ENCODE results near the gene CHSY3. TPM values are rescaled to one million over a fixed set of nuclear protein-coding genes. Genes with fewer than 3 reads are reported as not detected.

Gene CHSY3
- 17.6 TPM for polyA plus RNA-seq (2013, experiment 1 of 2; ENCODE audit: insufficient read length)
- 16.5 TPM for polyA plus RNA-seq (2013, experiment 2 of 2; ENCODE audit: insufficient read length)

- DNase-seq, result peak; percentile 91
Observed at GRCh38 chr5:129904102-129904666, at the start of gene CHSY3. CHSY3 (plus strand) TSS chr5:129904465.

GRCh38 chr5:129856325-129856724 lies 47.9 kb upstream of the CHSY3 start:
- no peak for DNase-seq

GRCh38 chr5:129857116-129857515 lies 47.1 kb upstream of the CHSY3 start:
- peak; percentile 6 for DNase-seq

GRCh38 chr5:129858131-129858675 lies 46.1 kb upstream of the CHSY3 start:
- no peak for DNase-seq

- no peak for DNase-seq
Observed at GRCh38 chr5:129884322-129884721, 19.9 kb upstream of the CHSY3 start.

GRCh38 chr5:129899454-129899853 lies 4.8 kb upstream of the CHSY3 start:
- DNase-seq, result peak; percentile 45

GRCh38 chr5:129902816-129903215 lies 1.4 kb upstream of the CHSY3 start:
- no peak for DNase-seq

GRCh38 chr5:129903466-129904101 lies 681 bp upstream of the CHSY3 start:
- no peak for DNase-seq

GRCh38 chr5:129904667-129905472 lies 605 bp downstream of the CHSY3 start:
- DNase-seq, result no peak

GRCh38 chr5:129905473-129906176 lies 1.4 kb downstream of the CHSY3 start:
- DNase-seq, result peak; percentile 28

GRCh38 chr5:129906177-129906887 lies 2.1 kb downstream of the CHSY3 start:
- peak; percentile 64 for DNase-seq

GRCh38 chr5:129909225-129909624 lies 5.0 kb downstream of the CHSY3 start:
- DNase-seq, result no peak

- DNase-seq, result no peak
Observed at GRCh38 chr5:129912601-129913255, 8.5 kb downstream of the CHSY3 start.

GRCh38 chr5:129915415-129915814 lies 11.2 kb downstream of the CHSY3 start:
- no peak for DNase-seq

GRCh38 chr5:129917224-129917623 lies 13.0 kb downstream of the CHSY3 start:
- DNase-seq, result no peak

GRCh38 chr5:129921204-129921603 lies 16.9 kb downstream of the CHSY3 start:
- DNase-seq, result no peak

GRCh38 chr5:129930221-129930620 lies 26.0 kb downstream of the CHSY3 start:
- no peak for DNase-seq

GRCh38 chr5:129935626-129936025 lies 31.4 kb downstream of the CHSY3 start:
- DNase-seq, result no peak

- DNase-seq, result no peak
Observed at GRCh38 chr5:129938077-129938476, 33.8 kb downstream of the CHSY3 start.

- DNase-seq, result no peak
Observed at GRCh38 chr5:129943936-129944335, 39.7 kb downstream of the CHSY3 start.

- DNase-seq, result peak; percentile 60
Observed at GRCh38 chr5:129945028-129945427, 40.8 kb downstream of the CHSY3 start.

Data from fibroblast of skin of scalp (primary cell).